IPS-NIHi7 (cell line): ENCODE data around the gene MINDY4.

Experiments
- DNase-seq: peaks from one replicate; pipeline ENCODE4 v3.0.0; 2012; ENCODE audit warnings: mixed read lengths; ENCODE audit errors: extremely low spot score

Gene MINDY4

GRCh38 chr7:30915005-30915601 is 143.9 kb downstream of the MINDY4 start:
- DNase-seq: no peak

GRCh38 chr7:30915751-30916150 is 144.5 kb downstream of the MINDY4 start:
- DNase-seq: no peak

- no peak for DNase-seq
These were observed 145.0 kb downstream of the MINDY4 start for GRCh38 chr7:30916255-30916654.

GRCh38 chr7:30916767-30917166 is 145.6 kb downstream of the MINDY4 start:
- DNase-seq: no peak

GRCh38 chr7:30917216-30917893 is 146.1 kb downstream of the MINDY4 start:
- DNase-seq: no peak

- no peak for DNase-seq
These were observed 147.5 kb downstream of the MINDY4 start for GRCh38 chr7:30918676-30919075.

GRCh38 chr7:30920021-30920583 is 148.9 kb downstream of the MINDY4 start:
- DNase-seq: no peak

- DNase-seq: no peak
These were observed 149.6 kb downstream of the MINDY4 start for GRCh38 chr7:30920584-30921539.

GRCh38 chr7:30921540-30922401 is 150.6 kb downstream of the MINDY4 start:
- DNase-seq: no peak

- no peak for DNase-seq
These were observed 151.4 kb downstream of the MINDY4 start for GRCh38 chr7:30922596-30922995.

- DNase-seq: no peak
These were observed 152.0 kb downstream of the MINDY4 start for GRCh38 chr7:30923009-30923773.

GRCh38 chr7:30923774-30924413 is 152.7 kb downstream of the MINDY4 start:
- DNase-seq: no peak

GRCh38 chr7:30924624-30925023 is 153.4 kb downstream of the MINDY4 start:
- no peak for DNase-seq

GRCh38 chr7:30925117-30925516 is 153.9 kb downstream of the MINDY4 start:
- no peak for DNase-seq

- peak; percentile 6 for DNase-seq
These were observed 154.7 kb downstream of the MINDY4 start for GRCh38 chr7:30925913-30926312.

- DNase-seq: no peak
These were observed 155.1 kb downstream of the MINDY4 start for GRCh38 chr7:30926313-30926712.

GRCh38 chr7:30927040-30927439 is 155.8 kb downstream of the MINDY4 start:
- DNase-seq: no peak

GRCh38 chr7:30927559-30927958 is 156.3 kb downstream of the MINDY4 start:
- DNase-seq: no peak

- peak; percentile 3 for DNase-seq
These were observed 157.1 kb downstream of the MINDY4 start for GRCh38 chr7:30928254-30928872.
